GM15510 (cell line): ENCODE results near the gene EHBP1L1.

Experiments used
- POLR2A ChIP-seq: IDR thresholded peaks from 3 replicates; pipeline ENCODE4 v1.6.1; 2011; ENCODE audit warnings: borderline replicate concordance; ENCODE audit not compliant: insufficient read length; ENCODE audit errors: extremely low read depth

Gene EHBP1L1

DNA sequence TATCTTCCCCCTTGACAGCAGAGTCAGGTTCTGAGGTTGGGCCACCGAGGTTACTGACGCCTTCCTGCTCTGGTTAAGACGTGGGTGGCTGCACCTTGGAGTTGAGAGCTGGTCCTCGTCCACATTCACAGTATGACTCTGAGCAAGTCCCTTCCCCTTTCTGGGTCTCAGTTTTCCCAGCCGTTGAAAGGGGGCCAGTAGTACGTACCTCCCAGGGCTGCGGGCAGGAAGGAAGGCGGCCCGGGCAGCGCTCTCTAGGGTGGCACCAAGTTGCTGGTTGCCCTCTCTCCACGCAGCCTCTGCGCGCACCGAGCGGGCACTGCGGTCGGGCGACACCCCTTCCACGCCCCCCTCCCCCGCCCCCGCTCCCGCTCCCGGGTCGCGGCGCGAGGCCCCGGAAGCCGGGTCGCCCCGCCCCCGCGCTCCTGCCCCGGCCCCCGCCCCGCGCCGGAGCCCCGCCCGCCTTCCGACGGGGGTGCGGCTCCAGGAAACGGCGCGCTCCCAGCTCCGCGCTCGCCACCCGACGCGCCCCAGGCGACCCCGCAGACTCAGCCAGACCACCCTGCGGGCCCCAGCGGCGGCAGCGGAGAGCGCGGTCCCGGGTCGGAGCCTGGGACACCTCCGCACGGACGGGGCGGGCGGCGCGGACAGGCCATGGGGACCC, at the start of gene EHBP1L1:
Gene EHBP1L1 (plus strand): TSS at position 486 of the 664 bp plus-strand sequence. CDS start 250 bp downstream, outside the sequence.
- TF ChIP-seq POLR2A, result peak; percentile 59

DNA sequence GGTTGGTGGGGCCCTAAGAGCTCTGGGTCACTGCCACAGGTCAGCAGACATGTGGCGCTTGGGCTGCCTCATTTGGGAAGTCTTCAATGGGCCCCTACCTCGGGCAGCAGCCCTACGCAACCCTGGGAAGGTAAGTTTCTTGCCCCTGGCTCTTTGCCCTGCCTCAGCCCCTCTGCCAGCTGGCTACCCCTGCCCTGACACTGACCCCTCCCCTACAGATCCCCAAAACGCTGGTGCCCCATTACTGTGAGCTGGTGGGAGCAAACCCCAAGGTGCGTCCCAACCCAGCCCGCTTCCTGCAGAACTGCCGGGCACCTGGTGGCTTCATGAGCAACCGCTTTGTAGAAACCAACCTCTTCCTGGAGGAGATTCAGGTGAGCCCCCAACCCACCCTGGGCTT, 49.1 kb upstream of the EHBP1L1 start:
- no peak for TF ChIP-seq POLR2A

GRCh38 chr11:65528819-65529350, 47.0 kb upstream of the EHBP1L1 start:
- no peak for TF ChIP-seq POLR2A

DNA sequence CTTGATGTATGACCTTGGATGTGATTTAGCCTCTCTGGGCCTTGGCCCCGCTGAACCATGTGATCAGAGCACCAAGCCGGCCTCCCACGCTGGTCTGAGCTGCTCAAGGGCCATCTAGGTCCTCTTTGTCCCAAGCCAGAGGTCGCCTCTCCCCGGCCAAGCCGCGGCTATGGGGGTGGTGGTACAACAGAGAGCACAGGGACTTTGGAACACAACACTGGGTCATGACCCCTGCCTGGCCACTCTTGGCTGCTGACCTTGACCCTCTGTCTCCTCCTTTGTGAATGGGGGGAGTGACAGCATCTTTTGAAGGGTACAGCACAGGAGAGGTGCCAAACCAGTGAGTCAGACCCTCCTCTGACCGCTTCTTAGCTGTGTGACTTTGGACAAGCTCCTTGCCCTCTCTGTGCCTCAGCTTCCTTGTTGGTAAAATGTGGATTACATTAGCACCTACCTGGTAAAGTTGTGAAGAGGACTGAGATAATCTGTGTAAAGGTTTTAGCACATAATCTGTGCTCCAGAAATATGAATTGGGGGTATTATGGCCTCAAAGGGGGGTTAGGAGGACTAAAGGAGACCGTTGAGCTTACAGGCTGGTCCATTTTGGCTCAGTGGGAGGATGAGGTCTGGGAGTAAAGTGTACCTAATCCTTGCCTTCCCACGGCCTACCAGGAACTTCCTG, 46.2 kb upstream of the EHBP1L1 start:
- no peak for TF ChIP-seq POLR2A

- TF ChIP-seq POLR2A, result no peak
Observed at GRCh38 chr11:65530157-65530496, 45.7 kb upstream of the EHBP1L1 start.

DNA sequence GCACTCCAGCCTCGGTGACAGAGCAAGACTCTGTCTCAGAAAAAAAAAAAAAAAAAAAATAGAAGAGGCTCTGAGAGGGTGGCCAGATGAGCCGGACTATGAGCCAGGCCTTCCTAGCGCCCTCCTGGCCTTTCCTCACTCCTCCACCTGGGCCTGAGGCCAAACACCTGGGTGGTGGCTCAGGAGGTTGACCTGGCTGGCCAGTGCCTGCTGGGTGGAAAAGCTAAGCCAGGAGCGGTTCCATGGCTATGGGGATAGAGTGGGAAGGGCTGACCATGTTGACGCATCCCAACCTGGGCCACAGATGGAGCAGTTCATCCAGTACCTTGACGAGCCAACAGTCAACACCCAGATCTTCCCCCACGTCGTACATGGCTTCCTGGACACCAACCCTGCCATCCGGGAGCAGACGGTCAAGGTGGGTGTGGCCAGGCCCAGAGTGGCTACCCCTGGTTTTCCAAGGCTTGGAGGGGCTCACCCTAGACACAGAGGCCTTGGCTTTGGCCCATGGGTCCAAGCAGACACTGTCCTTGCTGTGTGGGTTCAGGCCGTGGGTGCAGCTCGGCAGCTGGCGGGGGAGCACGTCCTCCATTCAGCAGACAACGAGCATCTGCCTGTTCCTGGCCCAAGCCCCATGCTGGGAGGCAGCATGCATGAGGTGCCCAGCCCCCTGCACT, 43.3 kb upstream of the EHBP1L1 start:
- no peak for TF ChIP-seq POLR2A

DNA sequence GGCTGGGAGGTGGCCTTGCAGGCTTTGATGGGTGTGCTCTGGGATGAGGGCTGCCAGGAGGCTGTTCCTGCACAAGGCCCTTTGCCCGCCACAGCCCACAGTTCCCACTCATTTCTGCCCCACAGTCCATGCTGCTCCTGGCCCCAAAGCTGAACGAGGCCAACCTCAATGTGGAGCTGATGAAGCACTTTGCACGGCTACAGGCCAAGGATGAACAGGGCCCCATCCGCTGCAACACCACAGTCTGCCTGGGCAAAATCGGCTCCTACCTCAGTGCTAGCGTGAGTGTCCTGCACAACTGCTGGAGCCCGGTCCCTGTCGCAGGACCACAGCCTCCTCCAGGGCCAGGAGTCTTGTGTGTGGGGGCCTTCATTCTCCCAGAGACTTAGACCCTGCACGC, 40.8 kb upstream of the EHBP1L1 start:
- no peak for TF ChIP-seq POLR2A

DNA sequence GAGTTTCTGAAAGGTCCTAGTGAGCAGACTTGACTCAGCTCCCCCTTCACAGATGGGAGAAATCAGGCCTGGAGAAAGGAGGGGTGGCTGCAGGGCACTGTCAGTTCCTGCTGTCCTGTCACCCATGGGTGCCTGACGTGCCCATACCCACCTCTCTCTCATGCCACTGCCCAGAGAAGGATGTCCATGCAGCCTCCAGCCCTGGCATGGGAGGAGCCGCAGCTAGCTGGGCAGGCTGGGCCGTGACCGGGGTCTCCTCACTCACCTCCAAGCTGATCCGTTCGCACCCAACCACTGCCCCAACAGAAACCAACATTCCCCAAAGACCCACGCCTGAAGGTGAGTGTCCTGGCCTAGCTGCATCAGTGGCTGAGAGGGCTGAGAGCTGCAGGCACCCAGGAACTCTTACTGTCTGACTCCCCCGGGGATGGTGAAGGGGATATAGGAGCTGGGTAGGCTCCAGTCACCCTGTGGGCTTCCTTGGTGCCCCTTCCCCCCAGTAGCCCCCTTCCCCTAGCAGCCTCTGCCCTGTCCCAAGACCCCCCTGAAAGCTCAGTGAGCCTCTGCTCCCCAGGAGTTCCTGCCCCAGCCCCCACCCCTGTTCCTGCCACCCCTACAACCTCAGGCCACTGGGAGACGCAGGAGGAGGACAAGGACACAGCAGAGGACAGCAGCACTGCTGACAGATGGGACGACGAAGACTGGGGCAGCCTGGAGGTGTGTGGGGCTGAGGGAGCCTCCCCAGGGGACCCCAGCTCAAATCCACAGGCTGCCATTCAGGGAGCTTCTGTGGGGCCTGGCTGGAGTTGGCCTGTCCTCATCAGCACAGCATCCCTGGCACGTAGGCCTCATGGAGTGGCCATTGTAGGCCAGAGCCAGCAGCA, 39.2 kb upstream of the EHBP1L1 start:
- no peak for TF ChIP-seq POLR2A

- no peak for TF ChIP-seq POLR2A
Observed at GRCh38 chr11:65537296-65537597, 38.6 kb upstream of the EHBP1L1 start.

- TF ChIP-seq POLR2A, result peak; percentile 16
Observed at GRCh38 chr11:65537620-65538231, 38.1 kb upstream of the EHBP1L1 start.

GRCh38 chr11:65538232-65538914, 37.5 kb upstream of the EHBP1L1 start:
- TF ChIP-seq POLR2A, result no peak

DNA sequence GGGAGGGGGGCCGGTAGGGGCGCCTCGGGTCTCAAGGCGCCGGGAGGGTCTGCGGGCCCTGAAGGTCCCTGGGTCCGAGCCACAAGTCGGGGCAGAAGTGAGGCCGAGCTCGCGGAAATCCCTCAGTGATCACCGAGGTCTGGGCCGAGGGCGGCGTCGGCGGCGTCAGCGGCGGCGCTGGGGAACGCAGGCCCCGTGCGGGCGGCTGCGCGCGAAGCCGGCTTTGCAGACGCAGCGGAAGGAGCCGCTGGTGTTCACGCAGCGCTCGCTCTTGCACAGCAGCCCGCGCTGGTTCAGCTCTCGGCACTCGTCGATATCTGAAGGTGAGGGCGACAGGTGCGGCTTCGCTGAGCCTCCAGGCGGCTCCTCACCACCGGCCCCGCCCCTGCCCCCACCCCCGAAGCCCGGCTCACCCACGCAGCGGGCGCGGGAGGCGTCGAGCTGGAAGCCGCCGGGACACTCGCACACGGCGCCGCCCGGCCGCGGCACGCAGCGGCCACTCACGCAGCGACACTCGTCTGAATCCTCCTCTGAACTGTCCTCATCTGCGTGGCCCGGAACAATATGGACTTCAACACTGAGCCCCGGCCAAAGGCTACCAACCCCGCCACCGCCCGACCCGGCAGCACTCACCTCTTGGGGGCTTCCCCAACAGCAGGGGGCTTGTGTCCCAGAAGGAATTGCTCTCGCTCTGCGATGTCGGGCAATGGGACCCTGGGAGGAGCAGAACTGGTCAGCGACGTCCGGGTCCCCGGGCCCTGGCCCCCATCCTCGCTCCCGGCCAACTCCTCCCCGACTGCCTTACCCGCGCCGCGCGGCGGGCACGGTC, 36.7 kb upstream of the EHBP1L1 start:
- no peak for TF ChIP-seq POLR2A

GRCh38 chr11:65539744-65540289, 36.0 kb upstream of the EHBP1L1 start:
- no peak for TF ChIP-seq POLR2A

- TF ChIP-seq POLR2A, result peak; percentile 63
Observed at GRCh38 chr11:65540290-65541092, 35.4 kb upstream of the EHBP1L1 start.
